ENCODE results near the gene RIPOR3.

Gene RIPOR3

GRCh38 chr20:50588034-50588736 is 103.2 kb downstream of the RIPOR3 start:
- peak; percentile 81 for DNase-seq (ENCODE audit: low read depth)

GRCh38 chr20:50587291-50587961 is 103.9 kb downstream of the RIPOR3 start:
- peak; percentile 36 for DNase-seq (ENCODE audit: low read depth)

GRCh38 chr20:50586531-50587232 is 104.7 kb downstream of the RIPOR3 start:
- no peak for DNase-seq (ENCODE audit: low read depth)

- DNase-seq (ENCODE audit: low read depth) = no peak
Observed at GRCh38 chr20:50585678-50586077, 105.7 kb downstream of the RIPOR3 start.

GRCh38 chr20:50585214-50585613 is 106.1 kb downstream of the RIPOR3 start:
- no peak for DNase-seq (ENCODE audit: low read depth)

- no peak for DNase-seq (ENCODE audit: low read depth)
Observed at GRCh38 chr20:50584687-50585086, 106.7 kb downstream of the RIPOR3 start.

- no peak for DNase-seq (ENCODE audit: low read depth)
Observed at GRCh38 chr20:50583442-50584150, 107.7 kb downstream of the RIPOR3 start.

GRCh38 chr20:50582591-50583234 is 108.6 kb downstream of the RIPOR3 start:
- DNase-seq (ENCODE audit: low read depth) = no peak

- no peak for DNase-seq (ENCODE audit: low read depth)
Observed at GRCh38 chr20:50582092-50582491, 109.2 kb downstream of the RIPOR3 start.

- no peak for DNase-seq (ENCODE audit: low read depth)
Observed at GRCh38 chr20:50580842-50581544, 110.3 kb downstream of the RIPOR3 start.

GRCh38 chr20:50580016-50580747 is 111.2 kb downstream of the RIPOR3 start:
- DNase-seq (ENCODE audit: low read depth) = peak; percentile 75

- no peak for DNase-seq (ENCODE audit: low read depth)
Observed at GRCh38 chr20:50579511-50579910, 111.8 kb downstream of the RIPOR3 start.

GRCh38 chr20:50578778-50579165 is 112.6 kb downstream of the RIPOR3 start:
- no peak for DNase-seq (ENCODE audit: low read depth)

GRCh38 chr20:50578061-50578777 is 113.1 kb downstream of the RIPOR3 start:
- no peak for DNase-seq (ENCODE audit: low read depth)

- DNase-seq (ENCODE audit: low read depth) = no peak
Observed at GRCh38 chr20:50577175-50578018, 113.9 kb downstream of the RIPOR3 start.

GRCh38 chr20:50575865-50576720 is 115.2 kb downstream of the RIPOR3 start:
- DNase-seq (ENCODE audit: low read depth) = peak; percentile 72

GRCh38 chr20:50574586-50574985 is 116.8 kb downstream of the RIPOR3 start:
- no peak for DNase-seq (ENCODE audit: low read depth)

- DNase-seq (ENCODE audit: low read depth) = no peak
Observed at GRCh38 chr20:50574108-50574507, 117.2 kb downstream of the RIPOR3 start.

All from ELR (cell line).